Stimulated activated CD8-positive, alpha-beta memory T cell treated with anti-CD3 and anti-CD28 coated beads, Interleukin-7, amount 100 ng/mL, for 48 hours (primary cell): ENCODE data around the gene PRR19.
A peak's percentile ranks its signal among the peaks of the same experiment; 100 is the strongest.

Experiments
- DNase-seq, 2 donors: peaks; one replicate each; pipeline ENCODE4 v3.0.0-alpha.2; 2020; ENCODE audit warnings: low read depth in 1 of 2; ENCODE audit errors: extremely low read depth in 1 of 2

PRR19 gene

DNA sequence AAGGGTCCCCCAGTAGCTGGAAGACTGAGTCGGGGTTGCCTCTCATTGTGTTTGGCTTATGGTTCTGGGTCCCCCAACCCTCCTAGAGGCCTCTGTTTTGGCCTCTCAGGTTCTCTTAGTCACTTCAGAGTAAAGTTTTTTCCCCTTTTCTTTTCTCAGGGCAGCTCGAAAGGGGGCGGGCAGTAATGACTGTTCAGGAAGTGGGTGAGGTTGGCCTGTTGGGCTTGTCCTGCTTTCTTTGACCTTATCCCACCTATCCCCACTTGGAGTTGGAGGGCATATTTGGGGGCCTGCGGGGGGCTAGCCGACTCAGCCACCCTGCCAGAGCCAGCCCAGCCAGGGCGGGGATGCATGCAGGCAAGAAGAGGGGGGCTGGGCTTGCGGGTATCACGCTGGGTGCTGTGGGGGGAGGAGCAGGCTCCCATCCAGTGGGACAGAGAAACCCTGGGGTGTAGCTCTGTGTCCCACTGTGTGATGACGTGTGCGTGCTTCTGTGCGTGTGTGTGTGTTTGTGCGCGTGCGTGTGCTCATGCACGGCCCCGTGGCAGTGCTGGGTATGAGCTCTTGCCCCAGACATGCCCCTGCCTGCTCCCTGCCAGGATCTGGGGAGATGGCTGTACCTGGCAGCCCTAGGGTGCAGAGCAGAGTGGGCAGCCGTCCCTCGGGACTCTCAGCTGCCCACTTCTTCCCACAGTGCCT, 31.4 kb upstream of the PRR19 start:
- DNase-seq: peak; percentile 52 to 69

DNA sequence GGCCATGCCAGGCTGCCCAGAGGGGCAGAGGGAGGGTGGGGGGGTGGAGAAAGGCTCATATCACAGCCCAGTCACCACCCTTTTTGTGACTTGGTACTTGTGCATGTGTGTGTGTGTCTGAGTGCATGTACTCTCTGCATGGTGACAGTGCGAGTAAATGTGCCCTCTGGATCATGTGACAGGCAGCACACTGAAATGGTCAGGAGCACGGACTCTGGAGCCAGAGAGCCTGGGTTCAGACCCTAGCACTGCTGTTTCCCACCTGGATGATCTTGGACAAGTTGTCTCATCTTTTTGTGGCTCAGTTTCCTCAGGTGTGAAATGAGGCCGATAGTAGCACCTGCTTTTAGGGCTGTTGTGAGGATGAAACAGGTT, 30.9 kb upstream of the PRR19 start:
- no peak for DNase-seq

DNA sequence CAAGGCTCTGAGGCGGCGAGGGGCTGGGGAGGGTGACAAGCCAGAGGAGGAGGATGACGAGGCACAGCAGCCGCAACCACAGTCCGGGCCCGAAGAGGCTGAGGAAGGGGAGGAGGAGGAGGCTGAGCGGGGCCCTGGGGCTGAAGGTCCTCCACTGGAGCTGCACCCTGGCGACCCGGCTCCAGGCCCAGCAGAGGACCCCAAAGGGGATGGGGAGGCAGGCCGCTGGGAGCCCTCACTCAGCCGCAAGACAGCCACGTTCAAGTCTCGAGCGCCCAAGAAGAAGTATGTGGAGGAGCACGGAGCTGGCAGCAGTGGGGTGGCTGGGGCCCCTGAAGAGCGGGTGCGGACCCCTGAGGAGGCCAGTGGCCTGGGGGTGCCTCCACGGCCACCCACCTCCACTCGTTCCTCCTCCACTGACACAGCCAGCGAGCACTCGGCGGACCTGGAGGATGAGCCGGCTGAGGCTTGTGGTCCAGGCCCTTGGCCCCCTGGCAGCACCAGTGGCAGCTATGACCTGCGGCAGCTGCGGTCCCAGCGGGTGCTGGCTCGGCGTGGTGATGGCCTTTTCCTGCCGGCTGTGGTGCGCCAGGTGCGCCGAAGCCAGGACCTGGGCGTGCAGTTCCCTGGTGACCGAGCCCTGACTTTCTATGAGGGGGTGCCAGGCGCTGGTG, 29.9 kb upstream of the PRR19 start:
- DNase-seq: no peak

DNA sequence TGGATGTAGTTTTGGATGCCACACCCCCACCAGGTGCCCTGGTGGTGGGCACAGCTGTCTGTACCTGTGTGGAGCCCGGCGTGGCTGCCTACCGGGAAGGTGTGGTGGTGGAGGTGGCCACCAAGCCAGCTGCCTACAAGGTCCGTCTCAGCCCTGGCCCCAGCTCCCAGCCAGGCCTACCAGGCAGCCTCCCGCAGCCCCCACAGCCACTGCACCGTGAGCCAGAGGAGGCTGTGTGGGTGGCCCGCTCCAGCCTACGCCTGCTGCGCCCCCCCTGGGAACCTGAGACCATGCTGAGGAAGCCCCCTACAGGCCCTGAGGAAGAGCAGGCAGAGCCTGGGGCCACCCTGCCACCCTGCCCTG, 29.4 kb upstream of the PRR19 start:
- no peak for DNase-seq

DNA sequence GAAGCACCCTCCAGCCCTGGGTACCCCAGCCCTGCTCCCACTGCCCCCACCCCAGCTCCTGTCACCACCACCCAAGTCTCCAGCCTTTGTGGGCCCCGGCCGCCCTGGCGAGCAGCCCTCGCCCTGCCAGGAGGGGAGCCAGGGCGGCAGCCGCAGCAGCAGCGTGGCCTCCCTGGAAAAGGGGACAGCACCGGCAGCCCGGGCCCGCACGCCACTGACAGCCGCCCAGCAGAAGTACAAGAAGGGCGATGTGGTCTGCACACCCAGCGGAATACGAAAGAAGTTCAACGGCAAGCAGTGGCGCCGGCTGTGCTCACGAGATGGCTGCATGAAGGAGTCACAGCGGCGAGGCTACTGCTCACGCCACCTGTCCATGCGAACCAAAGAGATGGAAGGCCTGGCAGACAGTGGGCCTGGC, 28.9 kb upstream of the PRR19 start:
- no peak for DNase-seq

DNA sequence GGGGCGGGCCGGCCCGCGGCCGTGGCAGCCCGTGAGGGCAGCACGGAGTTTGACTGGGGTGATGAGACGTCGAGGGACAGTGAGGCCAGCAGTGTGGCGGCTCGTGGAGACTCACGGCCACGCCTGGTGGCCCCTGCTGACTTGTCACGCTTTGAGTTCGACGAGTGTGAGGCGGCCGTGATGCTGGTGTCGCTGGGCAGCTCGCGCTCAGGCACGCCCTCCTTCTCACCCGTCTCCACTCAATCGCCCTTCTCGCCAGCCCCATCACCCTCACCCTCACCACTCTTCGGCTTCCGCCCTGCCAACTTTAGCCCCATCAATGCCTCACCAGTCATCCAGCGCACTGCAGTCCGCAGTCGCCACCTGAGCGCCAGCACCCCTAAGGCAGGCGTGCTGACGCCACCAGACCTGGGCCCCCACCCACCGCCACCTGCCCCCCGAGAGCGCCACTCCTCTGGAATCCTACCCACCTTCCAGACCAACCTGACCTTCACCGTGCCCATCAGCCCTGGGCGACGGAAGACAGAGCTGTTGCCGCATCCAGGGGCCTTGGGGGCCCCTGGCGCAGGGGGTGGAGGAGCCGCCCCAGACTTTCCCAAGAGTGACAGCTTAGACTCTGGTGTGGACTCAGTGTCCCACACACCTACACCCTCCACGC, 28.4 kb upstream of the PRR19 start:
- no peak for DNase-seq

DNA sequence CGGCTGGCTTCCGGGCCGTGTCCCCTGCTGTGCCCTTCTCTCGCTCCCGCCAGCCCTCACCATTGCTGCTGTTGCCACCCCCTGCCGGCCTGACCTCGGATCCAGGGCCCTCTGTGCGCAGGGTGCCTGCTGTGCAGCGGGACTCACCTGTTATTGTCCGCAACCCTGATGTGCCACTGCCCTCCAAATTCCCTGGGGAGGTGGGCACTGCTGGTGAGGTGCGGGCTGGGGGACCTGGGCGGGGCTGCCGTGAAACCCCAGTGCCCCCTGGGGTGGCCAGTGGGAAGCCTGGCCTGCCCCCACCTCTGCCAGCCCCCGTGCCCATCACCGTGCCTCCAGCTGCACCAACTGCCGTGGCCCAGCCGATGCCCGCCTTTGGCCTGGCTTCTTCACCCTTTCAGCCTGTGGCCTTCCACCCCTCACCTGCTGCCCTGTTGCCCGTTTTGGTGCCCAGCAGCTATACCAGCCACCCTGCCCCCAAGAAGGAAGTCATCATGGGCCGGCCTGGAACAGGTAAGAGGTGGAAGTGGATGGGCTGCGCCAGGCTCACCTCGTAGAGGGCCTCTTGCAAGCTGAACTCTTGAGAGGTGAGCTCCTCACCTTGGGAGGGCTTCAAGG, 27.8 kb upstream of the PRR19 start:
- no peak for DNase-seq

DNA sequence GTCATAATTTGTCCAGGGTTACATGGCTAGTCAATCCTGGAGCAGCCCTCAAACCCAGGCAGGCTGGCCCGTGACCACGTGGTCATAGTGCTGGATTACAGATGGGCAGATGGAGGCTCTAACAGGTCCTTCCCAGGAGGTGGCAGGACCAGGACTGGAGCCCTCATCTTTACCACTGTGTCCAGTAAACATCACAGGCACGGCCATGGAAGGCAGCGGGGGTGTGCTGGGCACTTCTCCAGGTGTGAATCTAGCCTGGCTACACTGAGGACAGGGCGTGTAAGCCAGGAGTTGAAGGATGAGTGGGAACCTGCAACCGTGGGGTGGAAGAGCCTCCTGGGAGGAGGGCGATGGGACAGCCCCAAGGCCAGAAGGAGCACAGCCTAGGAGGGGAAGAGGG, 26.8 kb upstream of the PRR19 start:
- no peak for DNase-seq

DNA sequence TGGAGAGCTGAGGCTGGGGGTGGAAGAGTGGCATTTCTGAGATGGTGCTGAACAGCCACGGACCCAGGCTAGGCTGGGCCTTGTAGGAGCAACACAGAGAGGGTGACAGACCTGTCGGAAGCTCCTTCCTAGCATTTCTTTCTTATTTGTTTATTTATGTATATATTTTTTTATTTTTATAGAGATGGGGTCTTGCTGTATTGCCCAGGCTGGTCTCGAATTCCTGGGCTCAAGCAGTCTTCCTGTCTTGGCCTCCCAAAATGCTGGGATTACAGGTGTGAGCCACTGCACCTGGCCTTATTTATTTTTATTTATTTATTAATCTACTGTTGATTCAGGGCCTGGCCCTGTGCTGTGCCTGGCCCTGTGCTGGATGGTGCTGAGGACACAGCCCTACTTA, 26.4 kb upstream of the PRR19 start:
- DNase-seq: no peak

DNA sequence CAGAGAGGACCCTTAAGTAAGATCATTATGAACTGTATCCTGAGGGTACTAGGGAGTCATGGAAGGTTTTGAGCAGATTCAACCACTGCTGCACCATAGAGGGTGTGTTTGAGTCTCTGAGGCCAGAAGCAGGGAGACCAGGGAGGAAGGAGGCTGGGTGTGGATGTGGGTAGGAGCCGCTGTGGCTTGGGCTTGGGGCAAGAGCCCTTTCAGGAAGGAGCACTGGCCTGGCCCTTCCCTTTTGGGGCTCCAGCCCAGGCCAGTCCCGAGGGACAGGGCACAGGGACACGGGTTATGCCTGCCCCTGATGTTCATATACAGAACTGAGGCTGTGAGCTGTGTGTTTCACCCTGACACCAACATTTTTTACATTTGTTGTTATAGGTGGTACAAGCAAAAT, 25.6 kb upstream of the PRR19 start:
- DNase-seq: no peak

DNA sequence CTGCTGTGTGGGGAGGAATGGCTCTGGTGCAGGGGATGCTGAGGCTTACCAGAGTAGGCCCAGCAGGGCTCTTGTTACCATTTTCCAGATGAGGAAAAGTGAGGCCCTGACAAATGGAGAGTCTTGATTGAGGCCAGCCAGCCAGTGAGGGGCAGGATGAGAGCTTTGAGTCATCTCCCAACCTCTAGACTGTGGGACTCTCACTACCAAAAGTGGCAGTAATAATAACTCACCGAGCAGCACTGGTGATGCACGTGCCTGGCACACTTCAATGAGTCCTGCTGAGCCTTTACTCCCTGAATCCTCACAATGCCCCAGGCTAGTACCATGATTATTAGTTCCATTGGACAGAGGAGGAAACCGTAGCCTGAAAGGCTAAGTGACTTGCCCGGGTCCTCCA, 25.1 kb upstream of the PRR19 start:
- peak in 1 of 2 donors; percentile 27 for DNase-seq

DNA sequence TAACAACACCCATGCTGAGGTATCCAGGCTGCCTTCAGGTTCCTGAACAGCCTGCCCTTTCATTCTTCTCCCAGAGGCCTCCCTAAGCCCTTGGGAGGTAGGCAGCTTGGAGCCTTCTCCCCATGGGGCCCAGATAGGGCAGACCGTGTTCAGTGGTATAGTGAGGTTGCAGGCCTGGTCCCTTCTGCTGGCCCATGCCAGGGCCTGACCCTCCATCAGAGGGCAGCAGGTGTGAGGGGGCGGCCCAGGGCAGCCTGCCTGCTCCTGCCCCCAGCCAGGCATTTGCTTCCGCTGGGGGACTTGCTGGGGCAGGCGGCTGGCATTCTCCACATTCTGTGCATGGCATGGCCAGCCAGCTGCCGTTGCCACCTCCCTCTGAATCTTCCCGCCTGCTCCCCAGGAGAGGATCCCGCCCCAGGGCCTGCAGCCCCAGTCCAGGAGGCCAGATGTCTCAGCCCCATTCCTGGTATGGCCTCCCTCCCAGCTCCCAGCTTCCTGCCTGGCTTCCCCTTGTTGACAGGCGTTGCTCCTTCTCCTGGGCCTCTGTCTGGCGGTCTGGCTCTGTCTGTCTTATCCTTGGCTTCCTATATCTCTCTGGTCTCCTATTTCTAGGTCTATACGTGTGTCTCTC, 24.0 kb upstream of the PRR19 start:
- DNase-seq: no peak

DNA sequence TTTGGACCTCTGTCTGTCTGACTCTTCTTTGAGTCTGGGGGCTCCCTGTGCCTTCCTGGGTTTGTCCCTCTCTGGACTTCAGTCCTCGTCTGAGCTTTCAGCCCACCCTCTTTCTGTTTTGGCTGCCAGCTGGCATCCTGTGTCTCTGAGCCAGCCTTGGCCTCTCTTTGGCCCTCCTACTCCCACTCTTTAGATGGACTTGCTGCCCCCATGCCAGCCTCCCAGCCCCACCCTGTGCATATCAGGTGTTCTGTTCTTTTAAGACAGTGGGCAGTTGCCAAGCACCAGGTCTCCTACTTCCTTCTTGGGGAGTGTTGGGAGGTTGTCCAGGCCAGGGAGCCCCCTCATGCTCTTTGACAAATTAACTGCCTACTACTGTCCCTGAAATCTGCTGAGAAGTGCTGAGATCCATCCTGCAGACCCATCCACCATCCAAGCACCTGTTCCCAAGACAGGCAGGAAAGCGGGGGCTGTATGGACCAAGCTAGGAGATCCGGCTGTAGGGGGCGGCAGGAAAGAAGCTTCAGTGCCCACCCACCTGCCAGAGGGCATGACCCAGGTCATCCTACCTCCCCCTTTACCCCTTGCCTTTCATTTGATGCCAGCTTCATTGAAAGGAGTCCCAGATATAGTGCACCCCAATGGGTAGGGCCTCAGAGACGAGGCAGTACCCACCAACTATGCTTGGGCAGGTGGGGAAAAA, 23.3 kb upstream of the PRR19 start:
- no peak for DNase-seq

DNA sequence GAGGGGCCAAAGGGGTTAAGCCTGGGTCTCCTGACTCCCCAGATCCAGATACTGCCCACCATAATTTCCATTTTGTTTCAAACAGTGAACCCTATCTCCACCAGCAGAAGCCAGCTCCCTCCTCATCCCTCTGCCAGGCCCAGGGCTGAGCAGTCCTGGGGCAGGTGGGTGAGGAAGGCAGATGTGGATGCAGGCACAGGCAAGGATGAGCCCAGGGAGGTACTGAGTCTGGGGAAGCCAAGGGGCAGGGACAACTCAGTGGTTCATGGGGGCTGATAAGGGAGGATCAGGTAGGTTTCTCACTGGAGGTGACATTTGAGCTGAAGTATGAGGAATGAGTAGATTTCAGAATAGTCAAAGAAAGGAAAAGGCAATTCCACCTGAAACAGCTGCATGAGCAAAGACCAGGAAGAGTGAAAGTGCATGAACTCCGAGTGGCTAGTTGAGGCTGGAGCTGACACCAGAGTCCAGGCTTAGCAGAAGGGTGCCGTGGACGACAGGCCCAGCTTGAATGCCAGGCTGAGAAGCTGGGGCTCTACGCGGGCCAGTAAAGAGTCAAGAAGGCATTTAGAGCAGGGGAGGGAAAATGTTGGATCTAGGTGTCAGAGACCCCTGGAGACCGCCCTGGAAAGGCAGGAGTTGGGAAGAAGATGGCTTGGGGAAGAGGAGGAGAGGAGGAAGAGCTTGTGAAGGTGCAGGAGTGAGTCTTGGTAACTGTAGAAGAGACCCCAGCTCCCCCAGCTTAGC, 22.6 kb upstream of the PRR19 start:
- no peak for DNase-seq

DNA sequence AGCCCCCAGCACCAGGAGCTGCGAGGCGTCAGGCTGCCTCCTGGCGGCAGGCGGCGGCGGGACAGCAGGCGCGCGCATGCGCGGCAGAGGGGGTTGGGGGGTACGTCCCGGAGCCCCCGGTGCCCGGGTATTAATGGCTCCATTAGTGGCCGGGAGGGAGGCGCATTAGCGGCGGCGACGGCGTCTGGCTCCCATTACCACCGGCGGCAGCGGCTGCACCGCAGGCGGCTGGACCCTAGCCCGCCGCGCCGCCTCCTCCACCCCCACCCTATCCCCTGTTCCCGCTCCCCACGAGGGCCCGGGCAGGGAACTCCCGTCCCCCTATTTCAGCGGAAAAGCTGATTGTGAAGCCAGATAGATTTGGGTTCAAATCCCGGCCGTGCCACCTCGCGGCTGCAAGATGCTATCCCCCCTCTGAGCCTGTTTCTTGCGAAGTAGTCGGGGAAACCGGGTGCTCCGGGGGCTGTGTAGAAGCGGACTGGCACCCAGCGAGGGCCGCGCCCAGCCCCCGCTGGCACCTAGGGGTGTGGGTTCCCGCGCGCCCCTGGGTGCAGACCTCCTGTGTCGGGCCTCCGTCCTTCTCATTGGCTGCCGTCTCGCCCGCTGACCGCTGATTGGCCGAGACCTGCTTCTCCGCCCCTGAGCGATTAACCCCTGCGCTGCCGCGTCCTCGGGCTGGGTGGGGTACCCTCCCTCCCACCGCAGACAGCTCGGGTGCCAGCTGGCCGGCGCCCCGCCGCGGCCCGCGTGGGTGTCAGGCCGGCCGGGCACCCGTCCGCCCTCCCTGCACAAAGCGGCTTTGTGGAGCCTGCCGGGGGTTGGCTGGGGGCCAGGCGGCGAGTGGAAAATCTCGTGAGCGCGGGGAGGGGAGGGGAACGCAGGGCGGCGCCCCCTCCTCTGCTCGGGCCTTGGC, 21.8 kb upstream of the PRR19 start:
- DNase-seq: peak; percentile 80 to 90

DNA sequence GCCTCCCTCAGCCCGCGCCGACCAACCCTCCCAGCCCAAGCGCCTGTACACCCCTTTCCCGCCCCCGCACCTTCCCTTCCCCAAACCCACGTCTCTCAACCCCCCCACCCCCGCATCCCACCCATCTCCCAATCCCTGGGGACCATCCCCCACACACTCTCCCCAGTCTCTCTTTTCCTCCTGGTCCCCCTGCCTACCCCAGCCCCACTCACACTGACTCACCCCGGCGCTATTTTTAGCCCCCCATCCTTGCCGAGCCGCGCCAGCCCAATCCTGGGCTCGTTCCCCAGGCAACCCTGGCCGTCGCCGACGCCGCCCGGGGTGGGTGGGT, 21.2 kb upstream of the PRR19 start:
- DNase-seq: no peak

DNA sequence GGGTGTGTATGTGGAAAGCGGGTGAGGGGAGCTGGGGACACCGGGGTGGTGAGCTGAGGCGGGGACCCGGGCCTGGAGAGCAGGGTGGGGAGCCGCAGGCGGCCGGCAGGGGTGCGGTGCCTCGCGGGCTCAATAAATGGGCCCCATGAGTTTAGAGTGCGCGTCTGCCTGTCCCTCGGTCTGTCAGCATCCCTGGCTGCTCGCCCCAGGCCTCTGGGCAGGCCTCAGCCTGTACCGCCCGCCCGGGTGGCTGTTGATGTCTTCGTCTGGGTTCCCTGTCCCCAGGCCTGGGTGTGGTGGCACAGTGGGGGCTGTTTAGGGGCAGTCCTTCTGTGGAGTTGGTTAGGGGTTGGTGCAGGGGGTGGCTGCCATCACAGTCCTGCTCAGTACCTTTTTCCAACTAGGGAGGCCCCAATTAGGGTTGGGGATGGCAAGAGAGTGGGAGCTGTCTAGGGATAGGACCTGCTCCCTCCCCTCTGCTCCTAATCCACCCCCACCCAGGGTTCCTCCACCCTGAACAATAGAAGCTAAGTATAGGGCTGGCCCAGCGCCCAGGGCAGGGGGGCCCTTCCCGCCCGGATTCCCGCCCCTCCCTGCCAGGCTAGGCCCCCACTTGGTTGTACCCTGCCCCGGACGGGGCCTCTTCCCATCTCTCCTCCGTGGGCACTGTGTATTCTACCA, 20.6 kb upstream of the PRR19 start:
- DNase-seq: no peak

DNA sequence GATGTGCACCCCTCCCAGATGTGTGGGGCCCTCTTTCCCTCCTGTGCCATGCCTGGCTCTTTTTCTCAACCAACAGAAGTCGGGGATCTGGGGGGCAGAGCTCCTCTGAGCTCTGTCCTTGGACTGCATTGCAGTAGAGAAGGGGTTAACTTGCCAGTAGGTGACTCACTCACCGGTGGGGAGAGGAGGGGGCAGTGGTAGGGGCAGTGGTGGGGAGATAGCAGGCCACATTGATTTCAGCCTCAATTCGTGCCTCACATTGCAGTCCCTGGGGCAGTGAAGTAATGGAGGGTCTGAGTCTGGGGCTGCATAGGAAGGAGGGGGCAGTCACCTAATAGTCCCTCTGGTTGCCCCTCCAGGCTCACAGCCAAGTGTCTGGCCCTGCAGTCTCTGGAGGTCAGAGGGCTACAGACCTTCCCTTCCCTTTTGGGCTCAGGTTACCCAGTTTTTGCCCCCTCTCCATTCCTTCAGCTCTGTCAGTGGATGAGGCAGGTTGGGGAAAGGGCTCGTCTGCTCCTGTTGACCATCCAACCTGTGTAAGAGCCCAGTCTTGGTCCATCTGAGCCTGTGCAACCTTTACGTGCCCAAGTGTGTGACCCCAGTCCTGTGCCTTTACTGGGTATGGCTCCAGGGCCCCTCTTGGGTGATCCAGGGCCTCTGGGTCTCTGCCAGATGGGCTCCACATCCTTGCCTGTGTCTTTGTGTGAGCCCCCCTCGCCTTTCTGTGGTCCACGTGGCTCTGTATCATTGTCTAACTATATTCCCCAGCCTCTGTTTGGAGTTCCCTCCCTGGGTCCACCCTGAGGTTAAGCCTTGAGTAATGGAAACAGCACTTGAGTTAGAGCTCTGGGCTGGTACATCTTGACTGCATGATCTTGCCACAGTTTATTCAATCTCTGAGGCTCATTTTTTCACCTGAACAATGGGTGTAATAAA, 19.8 kb upstream of the PRR19 start:
- no peak for DNase-seq
